ENCODE results near the gene RXRB.

RXRB gene

DNA sequence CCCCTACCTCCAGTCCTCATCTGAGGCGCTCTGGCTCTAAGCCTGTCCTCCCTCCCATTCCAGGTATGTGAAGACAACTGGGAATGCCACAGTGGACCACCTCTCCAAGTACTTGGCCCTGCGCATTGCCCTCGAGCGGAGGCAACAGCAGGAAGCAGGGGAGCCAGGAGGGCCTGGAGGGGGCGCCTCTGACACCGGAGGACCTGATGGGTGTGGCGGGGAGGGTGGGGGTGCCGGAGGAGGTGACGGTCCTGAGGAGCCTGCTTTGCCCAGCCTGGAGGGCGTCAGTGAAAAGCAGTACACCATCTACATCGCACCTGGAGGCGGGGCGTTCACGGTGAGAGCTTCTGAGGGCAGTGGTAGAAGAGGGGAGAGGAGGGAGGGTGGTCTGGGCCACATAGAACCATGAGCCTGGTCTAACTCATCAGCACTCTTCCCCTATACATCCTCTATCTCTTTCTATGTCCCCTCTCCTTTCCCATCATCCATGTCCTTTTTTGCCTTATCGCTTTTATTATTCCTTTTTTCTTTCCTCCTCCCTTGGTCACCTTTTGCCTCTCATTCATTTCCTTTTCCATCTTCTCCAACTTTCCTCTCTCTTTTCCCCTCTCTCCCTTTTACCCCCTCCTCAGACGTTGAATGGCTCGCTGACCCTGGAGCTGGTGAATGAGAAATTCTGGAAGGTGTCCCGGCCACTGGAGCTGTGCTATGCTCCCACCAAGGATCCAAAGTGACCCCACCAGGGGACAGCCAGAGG, 11.4 kb upstream of the RXRB start:
- DNase-seq, result no peak

DNA sequence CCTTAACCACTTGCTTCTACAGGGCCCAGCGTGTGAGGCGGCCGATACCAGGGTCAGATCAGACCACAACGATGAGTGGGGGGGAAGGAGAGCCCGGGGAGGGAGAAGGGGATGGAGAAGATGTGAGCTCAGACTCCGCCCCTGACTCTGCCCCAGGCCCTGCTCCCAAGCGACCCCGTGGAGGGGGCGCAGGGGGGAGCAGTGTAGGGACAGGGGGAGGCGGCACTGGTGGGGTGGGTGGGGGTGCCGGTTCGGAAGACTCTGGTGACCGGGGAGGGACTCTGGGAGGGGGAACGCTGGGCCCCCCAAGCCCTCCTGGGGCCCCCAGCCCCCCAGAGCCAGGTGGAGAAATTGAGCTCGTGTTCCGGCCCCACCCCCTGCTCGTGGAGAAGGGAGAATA, 10.7 kb upstream of the RXRB start:
- DNase-seq, result no peak

DNA sequence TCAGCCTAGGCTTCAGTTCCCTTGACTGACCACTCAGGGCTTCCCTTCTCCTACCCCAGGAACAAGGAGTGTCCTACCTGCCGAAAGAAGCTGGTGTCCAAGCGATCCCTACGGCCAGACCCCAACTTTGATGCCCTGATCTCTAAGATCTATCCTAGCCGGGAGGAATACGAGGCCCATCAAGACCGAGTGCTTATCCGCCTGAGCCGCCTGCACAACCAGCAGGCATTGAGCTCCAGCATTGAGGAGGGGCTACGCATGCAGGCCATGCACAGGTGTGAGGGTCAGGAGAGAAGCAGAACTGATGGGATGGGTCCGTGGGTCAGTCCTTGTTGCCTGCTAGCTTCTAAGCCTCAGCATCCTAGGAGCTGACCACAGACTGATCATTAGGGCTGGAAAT, 9.4 kb upstream of the RXRB start:
- DNase-seq, result no peak

DNA sequence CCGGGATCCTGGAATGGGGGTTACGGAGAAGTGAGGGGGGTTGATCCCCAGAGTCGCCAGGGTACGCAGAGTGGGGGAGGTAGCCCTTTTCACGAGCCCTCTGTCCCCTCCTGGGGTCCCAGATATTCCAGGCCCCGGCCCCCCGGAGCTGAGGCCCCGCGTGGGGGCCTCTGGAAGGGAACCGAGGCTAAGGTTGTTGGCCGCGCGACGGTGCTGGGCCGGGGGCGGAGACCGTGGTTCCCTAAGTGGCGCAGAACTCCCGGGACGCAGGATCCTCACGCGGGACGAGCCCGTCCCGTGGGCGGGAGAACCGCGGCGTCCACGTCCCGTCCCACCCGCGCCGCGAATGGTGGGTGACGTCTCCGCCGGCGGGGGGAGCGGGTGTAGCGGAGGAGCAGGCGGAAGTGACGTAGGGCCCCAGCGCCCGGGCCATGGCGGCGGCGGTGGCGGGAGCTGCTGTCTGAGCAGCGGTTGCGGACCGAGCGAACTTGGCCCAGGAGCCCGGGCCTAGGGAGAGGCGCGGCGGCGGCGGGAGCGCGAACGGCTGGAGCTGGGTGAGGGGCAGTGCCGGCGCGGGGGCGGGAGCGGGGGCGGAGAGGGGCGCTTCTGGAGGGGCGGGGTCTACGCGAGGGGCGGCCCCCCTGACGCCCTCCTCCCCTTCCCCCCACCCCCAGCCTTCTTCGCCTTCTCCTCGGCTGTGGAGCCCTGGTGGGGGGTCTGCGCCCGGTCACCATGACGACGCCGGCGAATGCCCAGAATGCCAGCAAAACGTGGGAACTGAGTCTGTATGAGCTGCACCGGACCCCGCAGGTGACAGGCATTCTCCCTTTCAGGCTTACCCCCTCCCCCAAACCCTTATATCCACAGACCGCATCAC, 7.9 kb upstream of the RXRB start, which contains the start of gene RING1:
Gene RING1, plus strand, starts transcription at position 410 of the 877 bp plus-strand sequence. Its CDS starts 323 bp downstream, at position 733.
- peak; percentile 88 to 89 for DNase-seq

DNA sequence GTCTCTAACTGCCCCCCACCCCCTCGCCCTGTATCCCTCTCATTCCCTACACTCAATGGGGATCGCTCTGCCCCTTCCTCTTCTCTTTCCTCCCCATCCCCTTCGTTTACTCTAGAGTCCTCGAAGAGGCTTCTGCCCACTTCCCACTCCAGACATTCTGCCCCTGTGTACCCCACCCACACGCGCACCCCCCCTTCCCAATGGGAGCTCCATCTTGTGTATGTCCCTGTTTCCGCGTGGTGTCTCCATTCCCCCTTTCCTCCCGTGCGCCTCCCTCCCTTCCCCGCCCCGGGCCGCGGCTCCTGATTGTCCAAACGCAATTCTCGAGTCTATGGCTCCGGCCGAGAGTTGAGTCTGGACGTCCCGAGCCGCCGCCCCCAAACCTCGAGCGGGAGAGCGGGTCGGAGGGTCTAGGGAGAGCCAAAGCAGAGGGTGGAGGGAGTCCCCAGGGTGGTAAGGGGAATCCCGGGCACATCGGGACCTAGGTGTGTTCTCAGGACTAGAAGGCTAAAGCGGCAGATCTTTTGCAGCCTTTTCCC, 7.2 kb upstream of the RXRB start:
- peak in 1 of 2 donors; percentile 24 for DNase-seq

DNA sequence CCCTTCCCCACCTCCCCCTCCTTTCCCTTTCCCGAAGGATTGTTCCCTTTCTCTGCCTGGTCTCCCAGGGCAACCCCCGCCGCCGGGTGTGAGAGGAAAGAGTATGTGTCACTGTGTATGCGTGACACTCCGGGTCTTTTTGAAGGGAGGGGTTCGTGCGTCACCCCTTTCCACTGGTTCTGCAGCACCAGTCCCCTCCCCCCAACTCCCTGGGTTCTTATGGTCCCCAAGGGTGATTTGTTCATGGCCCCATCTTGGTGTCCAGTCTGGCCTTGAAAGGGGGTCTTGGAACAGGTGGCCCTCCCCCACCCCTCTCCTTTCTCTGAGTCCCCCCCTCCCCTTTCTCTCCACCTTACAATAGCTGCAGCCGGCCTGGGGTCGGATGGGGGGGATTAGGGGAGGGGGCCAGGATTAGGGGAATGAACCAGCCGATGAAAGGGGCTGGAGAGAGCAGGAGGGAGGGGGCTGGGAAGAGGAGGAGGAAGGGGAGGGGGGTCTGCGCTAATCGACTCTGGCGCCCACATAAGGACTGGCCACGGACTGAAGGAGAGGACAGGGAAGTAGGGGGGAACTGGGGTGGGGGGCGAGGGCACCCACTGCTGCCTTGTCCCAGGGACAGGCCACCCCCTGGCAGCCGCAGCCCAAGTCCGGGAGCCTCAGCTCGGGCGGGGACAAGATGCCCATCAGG, 6.5 kb upstream of the RXRB start:
- no peak for DNase-seq

DNA sequence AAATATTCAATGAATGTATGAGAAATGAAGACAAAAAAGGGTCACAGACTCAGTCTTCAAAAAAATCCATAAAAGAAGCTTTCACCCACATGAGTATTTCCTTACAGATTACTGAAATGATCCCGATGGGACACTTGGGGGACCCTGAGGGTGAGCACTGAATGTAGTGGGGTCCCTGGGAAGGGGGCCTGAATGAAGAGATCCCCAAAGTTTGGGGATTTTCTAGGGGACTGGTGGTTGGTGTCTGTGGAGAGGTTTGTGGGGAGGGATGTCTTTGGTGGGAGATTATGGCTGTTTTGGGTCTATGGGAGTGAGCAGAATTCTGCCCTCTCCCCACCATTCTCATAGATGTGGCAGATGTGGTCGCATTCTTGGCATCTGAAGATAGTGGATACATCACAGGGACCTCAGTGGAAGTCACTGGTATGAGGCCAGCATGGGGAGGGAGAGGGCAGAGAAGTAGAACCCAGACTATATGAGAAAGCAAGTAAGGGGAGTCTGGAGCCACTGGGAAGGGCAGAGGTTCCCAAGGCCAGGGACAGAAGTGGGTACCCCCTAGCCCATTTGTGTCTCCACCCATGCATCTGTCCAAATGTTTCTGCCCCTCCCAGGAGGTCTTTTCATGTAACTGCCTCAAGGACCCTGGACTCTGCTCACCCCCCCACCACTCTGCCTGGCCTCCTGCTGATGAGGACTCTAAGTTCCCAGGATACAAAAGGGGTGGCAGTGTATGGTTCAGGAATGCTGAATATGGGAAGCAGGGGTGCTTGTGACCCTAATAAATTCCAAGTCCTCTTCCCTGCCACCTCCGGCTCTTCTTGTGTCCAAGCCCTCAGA, 5.8 kb upstream of the RXRB start:
- DNase-seq, result no peak

DNA sequence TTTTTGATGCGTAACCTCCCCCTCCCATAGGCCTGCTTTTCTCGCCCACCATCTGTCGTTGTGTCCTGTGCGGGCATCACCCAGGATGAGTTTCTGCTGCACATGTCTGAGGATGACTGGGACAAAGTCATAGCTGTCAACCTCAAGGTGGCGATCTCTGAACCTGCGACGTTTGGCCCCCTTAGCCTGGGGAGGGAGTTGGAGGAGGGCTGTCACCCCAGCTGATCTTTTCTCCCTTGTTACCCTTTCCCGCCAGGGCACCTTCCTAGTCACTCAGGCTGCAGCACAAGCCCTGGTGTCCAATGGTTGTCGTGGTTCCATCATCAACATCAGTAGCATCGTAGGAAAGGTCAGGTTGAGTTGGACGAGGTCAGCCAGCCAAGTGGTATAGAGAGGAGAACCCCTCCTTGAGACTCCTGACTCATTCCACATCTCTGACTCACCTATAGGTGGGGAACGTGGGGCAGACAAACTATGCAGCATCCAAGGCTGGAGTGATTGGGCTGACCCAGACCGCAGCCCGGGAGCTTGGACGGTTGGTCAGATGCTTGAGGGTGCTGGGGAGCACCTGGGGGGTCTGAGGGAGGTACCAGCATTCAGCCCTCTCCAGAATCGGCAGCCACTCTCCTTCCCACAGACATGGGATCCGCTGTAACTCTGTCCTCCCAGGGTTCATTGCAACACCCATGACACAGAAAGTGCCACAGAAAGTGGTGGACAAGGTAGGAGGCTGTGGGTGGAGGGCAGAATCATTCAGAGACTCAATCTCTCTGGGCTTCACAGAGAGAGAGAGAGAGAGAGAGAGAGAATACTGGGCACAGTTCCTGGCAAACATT, 4.9 kb upstream of the RXRB start:
- peak in 1 of 2 donors; percentile 20 for DNase-seq

DNA sequence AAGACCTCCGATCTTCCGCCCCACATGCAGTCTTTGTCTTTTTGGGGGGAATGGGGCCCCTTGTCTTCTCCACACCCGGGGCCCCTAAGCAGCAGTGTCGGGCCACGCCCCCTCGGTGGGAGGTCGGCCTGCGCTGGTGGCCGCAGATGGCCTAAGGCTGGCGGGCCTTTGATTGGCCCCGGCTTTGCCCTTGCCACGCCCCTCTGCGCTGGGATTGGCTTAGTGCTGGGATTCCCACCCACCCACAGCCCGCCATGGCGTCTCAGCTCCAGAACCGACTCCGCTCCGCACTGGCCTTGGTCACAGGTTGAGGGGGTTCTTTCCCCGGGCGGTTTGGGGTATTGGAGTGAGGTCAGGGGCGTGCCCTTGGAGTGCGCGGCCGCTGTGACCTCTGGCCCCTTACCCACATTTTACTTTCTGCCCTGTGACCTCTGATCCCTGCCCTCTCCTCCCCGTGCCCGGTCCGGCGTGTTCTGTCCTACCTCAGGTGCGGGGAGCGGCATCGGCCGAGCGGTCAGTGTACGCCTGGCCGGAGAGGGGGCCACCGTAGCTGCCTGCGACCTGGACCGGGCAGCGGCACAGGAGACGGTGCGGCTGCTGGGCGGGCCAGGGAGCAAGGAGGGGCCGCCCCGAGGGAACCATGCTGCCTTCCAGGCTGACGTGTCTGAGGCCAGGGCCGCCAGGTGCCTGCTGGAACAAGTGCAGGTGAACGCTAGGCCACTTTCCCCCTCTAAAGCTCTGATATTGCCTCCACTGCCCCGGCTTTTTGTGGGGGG, 4.1 kb upstream of the RXRB start, which contains the start of gene HSD17B8:
Gene HSD17B8, plus strand, starts transcription at position 241 of the 776 bp plus-strand sequence. Its CDS starts 14 bp downstream, at position 255.
- peak; percentile 90 to 92 for DNase-seq

DNA sequence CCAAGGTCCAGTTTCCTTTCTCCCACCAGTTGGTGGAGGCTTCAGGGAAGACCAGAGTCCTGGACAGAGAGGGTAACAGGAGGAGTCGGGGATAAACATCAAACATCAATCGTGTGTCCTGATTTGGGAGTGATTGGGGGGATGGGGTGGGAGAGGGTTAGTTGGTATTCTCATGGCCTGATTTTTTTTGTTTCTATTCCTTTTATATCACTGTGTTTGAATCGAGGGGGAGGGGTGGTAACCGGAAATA, 3.6 kb upstream of the RXRB start:
- DNase-seq, result no peak

DNA sequence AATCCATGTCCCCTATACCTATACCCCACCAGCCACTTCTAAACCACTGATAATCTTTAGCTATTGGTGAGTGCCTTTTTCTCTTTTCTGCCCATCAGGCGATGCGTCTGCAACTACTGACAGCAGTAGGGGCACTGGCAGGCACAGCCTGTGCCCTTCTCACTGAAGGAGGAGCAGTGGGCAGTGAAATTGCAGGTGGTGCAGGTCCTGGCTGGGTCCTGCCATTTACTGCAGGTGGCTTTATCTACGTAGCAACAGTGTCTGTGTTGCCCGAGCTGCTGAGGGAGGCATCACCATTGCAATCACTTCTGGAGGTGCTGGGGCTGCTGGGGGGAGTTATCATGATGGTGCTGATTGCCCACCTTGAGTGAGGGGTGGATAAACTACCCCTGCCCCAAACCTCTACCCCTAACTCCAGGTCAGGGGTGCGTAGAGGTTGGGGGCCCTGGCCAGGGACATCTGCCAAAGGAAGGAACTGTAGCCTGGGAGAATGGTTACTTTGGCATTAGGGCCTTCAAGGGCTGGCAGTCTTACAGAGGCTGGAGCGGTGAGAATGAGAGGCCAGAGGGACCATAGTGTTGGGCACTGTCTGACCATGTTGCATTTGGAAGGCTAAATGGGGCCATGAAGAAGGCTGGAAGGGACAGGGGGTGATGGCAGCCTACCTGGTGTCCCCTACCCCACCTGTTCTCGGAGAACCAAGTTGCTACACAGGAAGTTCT, 3.1 kb upstream of the RXRB start:
- DNase-seq, result no peak

DNA sequence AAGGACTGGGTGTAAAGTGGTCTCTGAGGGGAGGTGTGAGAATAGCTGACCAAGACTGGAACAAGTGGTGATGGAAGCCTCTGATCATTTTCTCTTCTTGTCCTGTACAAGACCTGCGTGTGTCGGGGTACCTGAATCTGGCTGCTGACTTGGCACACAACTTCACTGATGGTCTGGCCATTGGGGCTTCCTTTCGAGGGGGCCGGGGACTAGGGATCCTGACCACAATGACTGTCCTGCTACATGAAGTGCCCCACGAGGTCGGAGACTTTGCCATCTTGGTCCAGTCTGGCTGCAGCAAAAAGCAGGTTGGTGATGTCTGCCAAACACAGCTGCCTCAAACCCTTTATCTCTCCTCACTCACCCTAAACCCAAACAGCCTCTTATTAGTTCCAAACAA, 2.3 kb upstream of the RXRB start:
- DNase-seq, result no peak

DNA sequence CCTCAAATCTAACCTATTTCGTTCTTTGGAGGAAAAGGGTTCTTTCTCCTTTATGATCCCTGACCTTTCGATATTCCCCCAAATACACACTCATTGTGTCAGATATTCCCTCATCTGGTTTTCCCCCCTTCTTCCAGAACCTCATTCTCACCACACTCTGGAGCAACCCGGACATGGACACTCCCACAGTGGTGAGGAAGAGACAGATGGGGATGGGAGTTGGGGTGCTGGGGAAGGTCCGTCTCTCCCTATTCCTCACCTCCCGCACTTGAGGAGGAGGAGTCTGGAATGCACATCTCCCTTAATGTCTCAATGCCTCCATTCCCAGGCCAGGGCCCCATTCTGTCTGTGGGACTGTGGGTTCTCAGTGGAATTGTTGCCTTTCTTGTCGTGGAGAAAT, 1.5 kb upstream of the RXRB start:
- DNase-seq, result no peak

DNA sequence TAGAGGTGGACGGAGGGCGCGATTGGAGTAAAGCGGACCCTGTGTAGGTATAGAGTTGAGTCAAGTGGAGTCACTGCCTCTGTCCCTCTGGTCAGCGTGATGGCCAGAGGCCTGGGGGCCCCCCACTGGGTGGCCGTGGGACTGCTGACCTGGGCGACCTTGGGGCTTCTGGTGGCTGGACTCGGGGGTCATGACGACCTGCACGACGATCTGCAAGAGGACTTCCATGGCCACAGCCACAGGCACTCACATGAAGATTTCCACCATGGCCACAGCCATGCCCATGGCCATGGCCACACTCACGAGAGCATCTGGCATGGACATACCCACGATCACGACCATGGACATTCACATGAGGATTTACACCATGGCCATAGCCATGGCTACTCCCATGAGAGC, 681 bp upstream of the RXRB start:
- no peak for DNase-seq

DNA sequence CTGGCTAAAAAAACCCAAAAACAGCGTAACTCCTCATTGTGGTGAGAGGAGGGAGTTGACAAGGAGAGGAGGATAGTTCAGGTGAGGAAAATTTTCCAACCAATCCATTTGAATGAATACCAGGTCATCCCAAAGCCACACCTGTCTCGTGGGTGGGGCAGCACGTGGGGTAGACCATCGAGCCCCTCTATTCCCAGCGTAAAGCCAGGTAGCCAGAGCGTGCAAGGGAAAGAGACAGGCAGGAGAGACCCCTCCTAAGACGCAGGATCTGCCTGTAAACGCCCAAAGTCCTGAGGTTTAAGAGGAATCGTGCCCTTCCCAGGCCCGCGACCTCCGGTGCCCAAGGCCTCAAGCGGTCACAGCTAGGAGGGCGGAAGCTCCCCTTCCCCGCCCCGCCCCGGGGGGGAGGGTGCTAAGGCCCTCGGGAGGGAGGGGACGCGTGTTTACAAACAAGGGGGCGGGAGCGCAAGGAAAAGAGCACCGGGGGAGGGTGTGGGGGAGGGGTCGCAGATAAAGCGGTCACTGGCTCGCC, 712 bp downstream of the RXRB start:
- DNase-seq, result peak; percentile 61 to 65

DNA sequence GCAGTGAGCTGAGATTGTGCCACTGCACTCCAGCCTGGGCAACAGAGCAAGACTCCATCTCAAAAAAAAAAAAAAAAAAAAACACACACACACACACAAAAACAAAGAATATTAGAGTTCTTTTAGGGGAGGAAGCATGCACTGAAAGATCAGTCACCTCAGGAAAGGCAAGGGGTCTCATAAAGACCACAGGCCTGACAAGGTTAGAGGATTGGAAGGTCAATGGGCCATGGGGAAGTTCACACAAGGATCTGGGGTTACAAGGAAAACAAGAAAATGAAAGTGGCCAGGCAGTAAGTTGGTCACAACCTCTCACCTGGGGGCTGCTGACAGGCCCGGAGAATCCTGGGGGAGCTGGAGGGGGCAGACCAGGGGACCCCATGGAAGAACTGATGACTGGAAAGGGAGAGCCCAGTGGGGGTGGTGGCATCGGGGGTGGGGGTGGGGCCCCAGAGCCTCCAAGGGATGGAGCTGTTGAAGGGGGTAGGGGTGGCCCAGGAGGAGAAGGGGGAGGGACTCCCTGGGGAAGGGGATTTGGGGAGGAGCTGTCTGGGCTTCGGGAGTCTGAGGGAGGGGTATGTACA, 1.5 kb downstream of the RXRB start:
- DNase-seq, result no peak

DNA sequence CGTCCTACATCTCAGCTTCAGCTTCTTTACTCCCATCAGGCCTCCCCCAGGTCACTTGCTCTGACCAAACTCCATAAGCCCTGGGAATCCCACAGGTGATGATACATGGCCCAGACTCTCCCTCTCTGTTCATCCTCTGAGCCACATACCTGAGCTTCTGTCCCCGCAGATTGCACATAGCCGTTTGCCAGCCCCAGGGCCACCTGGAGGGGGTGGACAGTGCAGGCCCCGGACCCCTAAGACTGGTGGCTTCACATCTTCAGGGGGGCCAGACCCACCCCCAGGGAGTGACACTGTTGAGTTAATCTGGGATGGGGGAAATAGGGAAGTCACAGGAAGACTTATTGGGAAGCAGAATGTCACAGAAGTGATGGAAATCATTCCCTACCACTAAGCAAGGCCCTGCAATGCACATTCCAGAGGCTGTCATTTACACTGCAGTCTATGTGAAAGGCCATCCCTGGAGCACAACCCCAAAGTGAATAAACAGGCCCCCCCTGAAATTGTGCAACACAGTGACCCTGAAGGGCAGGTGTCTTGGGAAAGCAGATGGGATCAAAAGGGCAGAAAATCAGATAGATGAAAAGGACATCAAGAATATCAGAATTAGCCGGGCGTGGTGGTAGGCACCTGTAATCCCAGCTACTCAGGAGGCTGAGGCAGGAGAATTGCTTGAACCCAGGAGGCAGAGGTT, 2.2 kb downstream of the RXRB start:
- no peak for DNase-seq

DNA sequence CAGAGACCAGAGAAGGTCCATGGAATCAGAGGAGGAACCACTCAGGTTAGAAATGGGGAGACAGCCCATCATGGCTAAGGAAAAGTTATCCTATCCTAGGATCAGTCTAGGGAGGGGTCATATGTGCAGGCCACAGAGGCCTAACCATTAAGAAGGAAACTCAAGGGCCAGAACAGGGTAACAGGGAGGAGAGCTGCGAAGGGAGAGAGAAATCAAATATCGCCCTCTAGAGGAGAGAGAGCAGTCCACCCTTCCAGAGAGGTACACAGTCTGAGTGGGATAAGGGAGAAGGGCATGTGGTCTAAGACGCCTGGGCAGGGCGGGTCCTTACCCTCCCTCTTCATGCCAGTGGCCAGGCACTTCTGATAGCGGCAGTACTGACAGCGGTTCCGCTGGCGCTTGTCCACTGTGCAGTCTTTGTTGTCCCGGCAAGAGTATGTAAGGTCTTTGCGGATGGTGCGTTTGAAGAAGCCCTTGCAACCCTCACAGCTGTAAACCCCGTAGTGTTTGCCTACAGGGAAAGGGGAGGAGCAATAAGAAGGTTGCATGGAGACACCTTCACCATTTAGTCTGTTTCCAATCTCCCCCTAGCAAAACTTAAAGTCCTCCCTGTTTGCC, 2.9 kb downstream of the RXRB start:
- no peak for DNase-seq
